Measurements from ENCODE around the gene DIS3L2.
"Not testable (repeated sequence)": the region's sequence is repeated elsewhere in the genome, so short reads cannot be mapped to it uniquely, and the experiment has no call there.

Gene DIS3L2

DNA sequence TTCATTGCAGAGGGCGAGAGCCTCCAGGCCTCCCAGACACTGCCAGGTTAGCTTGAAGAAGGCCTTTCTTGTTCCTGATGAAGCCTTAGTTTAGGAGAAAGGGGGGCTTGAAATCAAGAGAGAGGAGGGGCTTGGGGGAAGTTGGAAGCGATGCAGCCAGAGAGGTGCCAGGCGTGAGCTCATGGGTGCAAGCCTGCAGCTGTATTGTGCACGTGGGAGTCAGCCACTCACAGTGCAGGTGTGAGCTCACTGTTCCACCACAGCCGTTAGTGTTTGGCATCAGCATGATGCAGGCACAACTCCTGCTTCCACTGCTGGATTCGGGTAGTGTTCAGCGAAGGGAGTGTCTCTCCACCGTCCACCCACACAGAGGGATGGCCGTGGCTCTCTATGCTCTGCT is 348.6 kb downstream of the DIS3L2 start:
- DNase-seq = no peak

DNA sequence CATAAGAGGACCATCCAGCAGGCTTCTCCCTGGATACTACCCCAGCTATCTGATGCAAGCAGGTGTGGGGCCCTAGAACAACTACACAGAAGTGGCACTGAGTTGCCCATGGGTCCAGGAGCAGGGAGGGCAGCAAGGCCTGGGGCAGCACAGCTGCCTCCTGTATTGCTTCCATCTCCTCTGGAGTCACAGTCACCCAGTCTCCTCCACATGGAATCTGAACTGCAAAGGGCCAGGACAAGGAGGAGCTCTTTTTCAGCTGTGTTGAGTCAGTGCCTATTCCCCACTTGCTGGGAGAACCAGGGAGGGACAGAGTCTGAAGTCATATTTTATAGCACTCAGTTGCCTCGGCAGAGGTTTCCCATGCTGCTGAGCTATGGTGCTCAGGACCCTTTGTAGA is 349.2 kb downstream of the DIS3L2 start:
- DNase-seq = no peak

DNA sequence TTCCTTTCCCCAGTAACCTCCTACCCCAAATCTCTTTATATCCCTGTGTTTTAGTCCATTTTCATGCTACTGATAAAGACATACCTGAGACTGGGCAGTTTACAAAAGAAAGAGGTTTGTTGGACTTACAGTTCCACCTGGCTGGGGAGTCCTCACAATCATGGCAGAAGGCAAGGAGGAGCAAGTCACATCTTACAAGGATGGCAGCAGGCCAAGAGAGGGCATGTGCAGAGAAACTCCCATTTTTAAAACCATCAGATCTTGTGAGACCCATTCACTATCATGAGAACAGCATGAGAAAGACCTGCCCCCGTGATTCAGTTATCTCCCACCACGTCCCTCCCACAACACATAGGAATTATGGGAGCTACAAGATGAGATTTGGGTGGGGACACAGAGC is 352.1 kb downstream of the DIS3L2 start:
- DNase-seq = not testable (repeated sequence)

DNA sequence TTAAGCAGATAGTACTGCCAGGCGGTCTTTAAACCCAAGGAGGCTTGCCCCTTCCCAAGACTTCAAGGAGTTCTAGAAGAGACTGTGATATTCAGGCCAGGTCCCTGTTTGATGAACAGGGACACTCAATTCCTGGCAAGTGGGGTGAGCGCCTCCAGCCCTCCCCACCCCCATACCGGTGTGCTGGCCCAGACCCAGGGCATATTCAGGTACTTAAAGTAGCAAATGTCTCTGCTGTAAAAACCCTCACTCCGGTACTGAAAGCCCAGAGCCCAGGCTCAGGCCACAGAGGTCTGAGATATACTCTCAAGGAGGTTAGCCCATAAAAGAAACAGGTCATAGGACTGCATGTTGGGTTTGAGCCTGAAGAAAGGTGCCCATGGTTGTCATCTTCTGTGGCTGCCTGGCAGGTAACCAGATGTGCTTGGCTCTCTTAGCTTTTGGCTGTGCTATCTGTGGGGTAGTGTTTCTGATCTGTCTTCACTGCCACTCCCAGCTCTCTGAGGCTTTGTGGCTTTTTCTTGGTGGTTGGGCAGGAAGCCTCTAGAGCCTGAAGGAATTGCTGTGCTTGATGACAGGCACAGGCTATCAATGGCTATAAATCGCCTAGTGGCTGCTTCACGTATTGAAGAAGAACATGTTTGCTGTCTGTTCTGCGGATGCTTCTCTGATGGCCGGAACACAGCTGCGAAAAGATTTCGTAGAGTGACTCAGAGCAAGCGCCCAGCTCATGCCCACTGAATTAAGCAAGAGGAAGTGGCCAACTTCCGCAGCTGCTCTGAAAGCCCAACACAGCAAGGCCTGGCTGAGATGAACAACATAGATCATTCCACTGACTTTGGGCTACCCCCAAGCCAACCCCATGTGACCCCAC is 353.8 kb downstream of the DIS3L2 start:
- no peak for DNase-seq

DNA sequence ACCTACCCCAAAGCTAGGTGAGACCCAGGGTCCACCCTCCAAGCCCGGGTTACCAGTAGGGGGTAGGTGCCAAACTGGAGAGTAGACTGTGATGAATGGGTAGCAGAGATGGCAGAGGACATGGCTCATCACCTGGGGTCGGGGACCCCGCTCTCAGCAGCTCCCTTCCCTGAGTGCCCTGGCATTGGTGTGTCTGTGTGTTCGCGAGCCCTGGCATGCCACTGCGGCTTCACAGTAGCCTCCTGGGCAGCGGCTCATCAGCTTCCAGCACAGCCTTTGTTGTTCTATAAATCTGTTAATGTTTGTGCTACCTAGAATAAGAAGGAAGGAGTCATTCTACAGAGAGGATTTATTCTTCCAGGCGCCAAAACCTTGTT is 354.4 kb downstream of the DIS3L2 start:
- DNase-seq = no peak

DNA sequence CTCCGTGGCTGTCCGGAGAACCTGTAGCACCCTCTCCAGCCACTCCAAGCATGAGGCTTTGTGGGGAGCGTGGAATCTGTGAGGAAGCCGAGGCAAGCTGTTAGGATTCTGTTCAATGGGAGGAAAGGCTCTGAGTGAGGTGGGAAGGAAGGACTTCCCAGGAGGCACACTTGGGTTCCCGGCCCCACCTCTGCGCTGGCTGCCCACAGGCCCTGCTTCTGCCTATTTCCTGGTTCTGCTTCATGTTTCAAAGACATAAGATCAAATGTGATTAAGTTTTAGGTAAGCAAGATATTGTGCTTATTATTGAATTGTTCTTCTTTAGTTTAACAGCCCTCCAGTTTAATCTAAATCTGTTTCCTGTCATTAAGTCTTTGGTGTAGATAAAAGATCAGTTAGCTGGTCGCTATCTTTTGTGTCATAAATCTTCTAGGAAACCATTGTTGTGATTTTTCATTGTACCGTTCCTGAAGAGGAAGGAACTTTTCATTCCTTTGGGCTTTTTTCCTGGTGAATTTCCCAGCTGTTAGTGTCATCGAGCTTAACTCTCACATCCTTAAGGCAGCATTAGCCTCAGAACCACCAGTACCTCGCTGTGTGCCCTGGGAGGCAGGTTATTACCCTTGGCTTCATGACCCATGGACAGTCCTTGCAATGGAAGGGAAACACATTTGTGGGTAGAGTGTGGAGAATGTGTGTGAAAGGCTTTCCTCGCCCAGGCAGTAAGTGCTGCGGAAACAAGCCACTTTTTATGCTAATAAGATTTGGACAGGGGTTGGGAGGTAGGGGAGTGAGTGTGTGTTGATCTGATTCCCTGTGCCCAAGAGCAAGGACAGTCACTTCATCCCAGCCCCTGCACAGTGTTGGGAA is 355.2 kb downstream of the DIS3L2 start:
- DNase-seq = no peak

DNA sequence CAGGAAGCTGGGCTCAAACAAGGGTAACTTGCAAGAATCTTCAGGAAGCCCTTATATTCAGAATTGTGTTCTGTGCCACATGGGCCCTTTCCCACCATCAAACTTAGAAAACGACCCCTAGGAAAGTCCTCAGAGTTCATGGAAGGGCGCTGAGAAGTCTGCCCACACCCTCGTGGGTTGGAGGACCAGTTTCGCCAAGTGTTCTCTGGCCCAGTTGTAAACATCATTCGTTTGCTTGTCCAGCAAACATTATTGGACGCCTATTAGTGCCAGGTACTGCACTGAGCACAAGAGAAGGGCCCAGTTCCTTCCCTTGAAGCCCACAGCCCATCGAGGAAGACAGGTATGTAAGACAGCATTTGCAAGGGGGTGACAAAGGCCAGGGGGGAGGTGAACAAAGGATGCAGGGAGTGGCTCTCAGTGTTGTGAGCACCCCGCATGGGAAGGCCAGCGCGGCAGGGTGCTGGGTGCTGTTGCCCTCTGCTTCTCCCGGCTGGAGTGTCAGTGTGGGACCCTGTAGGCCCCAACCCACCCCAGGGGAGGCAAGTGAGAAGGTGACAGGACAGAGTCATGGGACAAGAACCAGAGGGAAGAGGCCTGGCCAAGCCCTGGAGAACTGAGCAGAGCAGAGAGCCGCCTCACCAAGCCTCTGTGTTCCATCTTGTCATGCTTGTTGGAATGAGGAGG is 356.8 kb downstream of the DIS3L2 start:
- DNase-seq = no peak

DNA sequence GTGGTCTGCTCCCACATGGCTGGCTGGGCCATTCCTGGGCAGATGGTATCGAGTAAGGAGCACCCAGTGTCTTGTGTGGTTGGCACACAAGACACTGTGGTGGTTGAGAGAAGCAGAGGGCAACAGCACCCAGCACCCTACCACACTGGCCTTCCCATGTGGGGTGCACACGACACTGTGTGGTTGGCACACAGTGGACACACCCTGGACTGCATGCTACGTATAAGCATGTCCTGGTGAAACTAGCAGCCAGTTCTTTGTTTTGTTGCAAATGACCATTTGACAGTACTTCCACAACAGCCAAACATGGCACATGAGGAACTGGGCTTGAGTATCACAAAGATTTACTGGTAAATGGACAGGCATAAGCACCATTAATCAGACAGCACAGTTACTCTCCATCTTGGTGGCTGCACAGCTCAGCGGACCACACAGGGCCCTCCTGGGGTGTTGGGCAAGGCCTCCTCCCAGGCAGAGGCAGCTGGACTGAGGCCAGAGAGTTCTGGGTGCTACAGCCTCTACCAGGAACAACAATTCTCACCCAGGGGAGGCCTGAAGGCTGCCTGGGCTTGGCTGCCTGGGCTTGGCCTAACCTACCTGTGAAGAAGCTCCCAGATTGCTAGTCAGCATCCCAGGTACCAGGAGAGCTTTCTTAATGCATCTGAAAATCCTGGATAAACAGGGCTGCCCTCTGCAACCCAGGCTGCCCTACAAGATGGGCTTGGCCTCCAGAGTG is 357.7 kb downstream of the DIS3L2 start:
- DNase-seq = no peak

DNA sequence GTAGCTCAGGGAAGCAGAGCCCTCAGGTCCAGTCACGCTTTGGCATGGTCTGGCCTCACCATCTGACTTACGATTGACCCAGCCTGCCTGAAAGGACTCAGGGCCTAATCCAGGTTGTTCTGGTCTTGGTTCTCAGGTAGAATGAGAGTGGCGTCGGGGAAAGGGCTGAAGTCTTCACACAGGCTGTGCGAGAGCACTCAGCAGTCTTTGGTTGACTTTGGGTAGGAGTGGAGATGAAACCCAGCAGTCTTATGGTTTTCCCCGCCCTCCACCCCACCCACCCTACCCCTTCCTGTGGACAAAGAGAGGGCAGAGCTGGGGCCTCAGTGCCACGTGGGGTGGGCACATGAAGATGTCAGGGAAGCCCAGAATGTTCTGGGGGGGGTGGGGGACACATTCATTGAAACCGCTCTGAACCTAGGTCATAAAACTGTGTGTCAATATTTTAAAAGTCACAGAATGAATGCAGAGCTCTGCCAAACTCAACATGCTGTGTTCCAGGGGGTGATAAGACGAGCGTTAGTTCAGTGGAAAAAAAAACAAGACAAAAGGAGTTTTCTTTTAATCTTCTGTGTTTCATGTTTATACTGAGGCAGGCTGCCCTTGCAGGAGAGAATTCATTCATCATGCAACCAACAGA is 358.4 kb downstream of the DIS3L2 start:
- no peak for DNase-seq

DNA sequence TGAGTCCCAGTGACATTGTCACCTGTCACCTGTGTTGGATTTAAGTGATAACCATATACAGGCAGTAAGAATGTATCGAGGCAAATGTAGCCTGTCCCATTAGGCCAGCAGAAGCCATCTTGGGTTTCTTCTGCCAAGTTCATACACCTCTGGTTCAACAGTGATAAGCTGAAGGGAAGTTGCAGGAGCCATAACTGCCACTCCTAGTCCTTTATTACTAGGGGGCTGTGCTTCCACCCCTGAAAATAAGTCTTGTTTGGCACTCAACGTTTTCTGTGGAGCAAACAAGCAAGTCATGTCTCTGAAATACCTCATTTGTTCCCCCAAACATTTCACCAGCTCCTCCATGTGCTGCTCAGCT is 358.9 kb downstream of the DIS3L2 start:
- no peak for DNase-seq

DNA sequence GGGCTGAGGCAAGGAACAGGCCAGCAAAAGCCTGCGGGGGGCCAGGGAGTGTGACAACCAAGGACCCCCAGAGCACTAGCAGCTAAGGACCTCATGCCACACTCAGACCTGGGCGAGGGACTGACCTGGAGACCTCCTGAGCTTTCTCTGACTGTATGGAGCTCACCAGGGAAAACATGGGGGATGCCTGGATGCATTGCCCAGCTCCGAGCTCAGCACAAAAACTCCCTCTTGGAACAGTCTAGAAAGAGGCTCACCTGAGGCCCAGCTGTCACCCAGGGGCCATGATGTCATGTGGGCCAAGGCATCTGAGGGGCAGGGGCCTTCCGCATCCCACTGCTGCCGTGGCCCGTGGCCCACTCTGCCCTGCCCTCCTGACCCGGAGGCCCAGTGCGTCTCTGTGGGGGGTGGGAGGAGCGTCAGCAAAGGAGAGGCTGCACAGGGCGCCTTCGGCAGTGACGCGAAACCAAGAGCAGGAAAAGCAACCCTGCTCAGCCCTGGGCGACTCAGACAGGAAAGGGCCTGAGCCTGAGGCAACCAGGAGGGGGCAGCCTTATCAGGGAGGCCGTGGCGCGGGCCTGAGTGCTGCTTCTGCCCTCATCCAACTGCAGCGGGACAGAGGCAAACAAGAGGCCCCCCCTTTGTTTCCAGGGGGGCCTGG is 359.8 kb downstream of the DIS3L2 start:
- no peak for DNase-seq

DNA sequence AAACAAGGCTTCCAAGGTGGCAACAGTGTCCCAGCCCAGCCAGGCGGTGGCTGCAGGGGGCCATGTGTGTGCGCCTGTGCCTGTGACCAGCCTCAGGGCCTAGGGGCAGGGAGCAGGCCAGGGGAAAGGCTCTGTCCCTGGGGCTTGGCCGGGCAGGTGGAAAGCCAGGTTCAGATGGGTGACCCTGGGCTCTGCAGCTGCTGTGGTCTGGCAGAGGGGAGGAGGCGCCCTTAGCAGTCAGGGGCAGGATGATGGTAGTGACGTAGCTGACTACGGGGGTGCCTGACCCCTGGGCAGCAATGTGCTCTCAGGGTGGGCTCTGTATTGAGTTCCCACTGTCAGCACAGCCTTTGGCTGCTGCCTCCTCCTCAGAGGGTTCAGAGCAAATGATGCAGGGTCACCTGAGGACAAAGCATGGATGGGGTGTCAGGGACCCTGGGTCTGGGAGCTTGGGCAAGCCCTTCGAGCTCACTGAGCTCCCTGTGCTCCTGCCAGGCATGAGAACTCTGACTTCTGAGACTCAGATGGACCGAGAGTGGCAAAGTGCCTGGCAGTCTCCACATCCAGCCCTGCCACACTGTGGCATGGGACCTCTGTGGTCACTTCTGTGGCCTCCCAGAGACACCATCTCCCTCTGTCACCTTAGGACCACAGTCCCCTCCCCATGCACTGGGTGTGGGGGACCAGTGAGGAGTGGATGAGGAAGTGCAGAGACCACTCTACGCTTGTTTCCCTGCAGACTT is 360.5 kb downstream of the DIS3L2 start:
- no peak for DNase-seq

DNA sequence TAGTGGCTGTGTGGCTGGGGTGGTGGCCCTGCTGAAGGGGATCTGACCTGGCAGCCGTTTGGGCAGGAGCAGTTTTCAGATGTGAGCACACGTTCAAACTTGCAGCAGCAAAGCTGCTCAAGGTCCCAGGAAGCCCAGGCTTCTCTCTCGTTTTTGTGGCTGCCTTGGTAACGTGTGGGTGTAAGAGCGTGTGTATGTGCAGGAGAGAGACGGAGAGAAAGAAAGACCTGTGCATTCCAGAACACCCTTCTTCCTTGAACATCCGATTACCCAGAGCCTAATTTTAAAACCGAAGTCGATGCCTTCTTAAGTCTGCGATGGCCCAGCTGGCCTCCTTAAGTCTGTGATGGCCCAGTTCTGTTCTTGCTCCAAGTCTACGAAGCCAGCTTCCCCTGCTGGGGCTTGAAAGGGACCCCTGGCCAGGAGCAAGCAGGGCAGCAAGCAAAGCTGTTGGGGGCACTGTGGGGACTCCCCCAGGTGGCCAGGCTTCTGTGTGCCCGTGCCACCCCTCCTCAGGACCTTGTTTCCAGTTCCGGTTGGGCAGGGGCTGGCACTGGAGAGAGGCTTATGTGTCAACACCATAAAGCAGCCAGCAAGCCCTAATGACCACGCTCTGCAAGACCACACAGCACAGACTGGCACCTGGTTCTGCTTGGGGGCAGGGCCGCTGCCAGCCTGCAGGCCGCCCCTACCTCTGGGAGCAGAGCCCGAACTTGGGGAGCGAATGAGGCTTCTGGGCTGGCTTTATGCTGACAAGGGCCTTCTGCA is 361.2 kb downstream of the DIS3L2 start:
- no peak for DNase-seq

DNA sequence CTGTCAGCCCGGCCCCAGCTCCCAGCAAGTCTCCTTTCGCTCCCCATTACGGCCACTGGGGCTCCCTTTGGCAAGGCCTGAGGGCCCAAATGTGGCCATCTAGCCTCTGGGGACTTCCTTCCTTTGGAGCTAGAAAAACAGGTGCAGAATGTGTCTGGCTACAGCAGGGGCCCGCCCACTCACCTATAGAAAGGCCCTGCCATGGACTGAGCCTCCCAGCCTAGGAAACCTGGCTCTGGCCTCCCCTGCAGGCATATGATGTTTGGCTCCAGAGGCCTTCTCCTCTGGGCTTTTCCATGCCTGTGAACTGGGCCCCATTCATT is 361.8 kb downstream of the DIS3L2 start:
- DNase-seq = no peak

DNA sequence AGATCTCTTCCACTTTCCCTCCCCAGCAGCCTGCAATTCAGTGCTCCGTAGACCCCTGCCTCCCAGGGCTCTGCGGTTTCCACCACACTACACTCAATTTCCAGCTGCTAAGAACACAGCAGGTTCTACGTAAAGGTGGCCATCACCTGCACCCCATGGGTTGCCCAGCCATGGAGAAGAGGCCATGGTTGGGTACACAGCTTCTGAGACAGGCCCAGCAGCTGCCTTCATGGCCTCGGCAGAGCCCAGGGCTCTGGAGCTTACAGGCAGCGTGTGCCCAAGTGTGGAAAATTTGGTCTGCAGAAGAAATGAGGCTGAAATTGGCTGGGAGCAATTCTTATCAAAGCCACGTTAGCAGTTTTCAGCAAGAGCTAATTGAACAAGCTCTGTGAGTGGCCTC is 362.5 kb downstream of the DIS3L2 start:
- DNase-seq = not testable (repeated sequence)

DNA sequence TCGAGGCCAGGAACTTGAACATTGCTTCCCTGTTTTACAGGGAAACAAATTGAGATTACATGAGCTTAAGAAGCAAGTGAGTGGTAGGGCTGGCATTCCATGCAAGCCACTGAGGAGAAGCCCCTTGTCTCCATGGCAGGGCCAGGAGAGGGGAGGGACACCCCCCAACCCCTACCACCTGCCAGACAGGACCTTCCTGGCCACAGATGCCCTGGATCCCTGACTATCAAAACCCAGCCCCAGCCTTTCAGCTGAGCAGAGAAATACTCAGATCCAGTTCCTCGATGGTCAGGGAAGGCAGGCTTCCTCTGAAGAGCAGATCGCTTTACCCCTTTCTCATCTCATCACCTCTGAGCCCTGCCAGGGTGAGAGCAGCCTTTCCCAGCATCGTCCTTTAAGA is 363.3 kb downstream of the DIS3L2 start:
- DNase-seq = no peak

DNA sequence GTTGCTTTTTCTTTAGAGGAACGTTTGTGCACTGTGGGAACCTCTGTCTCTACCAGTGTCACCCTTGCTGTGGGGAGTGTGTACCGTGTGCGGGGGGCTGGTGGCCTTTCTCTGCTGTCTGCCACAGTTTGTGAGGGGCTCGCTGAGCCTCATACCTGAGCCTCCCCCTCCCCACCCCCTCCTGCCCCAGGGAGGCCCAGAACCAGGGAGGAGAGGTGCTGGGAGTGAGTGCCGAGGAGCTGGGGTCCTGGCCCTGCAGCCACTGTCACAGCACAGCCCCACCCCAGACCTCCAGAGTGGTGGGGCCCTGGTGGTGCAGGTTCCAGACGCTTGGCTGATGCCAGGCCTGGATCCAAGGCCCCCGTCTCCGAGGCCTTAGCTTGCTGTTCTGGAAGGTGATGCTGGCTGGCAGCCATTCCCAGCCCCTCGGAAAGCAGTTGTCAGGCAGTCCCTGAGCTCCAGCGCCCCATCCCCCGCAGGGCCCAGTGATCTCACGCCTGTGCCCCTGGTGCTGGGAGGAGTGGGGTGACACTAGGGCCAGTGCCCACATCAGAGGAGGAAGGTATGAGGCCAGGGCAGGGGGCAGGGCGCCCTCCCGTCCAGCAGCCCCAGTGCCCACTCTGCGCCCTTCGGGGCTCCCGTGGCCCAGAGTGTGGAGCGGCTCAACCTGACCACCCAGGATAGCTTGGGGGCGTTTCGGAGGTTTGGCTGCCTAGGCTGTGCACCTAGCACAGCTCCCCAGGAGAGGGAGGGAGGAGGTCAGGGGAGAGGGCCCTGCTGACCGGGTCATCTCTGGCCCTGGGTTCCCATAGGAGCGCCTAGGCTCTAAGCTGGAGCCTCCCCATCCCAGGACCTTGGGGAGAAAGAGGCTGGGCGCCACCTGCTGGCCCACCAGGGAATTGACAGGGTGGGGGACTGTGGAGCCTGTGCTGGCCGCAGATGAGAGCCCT is 364.1 kb downstream of the DIS3L2 start:
- no peak for DNase-seq

DNA sequence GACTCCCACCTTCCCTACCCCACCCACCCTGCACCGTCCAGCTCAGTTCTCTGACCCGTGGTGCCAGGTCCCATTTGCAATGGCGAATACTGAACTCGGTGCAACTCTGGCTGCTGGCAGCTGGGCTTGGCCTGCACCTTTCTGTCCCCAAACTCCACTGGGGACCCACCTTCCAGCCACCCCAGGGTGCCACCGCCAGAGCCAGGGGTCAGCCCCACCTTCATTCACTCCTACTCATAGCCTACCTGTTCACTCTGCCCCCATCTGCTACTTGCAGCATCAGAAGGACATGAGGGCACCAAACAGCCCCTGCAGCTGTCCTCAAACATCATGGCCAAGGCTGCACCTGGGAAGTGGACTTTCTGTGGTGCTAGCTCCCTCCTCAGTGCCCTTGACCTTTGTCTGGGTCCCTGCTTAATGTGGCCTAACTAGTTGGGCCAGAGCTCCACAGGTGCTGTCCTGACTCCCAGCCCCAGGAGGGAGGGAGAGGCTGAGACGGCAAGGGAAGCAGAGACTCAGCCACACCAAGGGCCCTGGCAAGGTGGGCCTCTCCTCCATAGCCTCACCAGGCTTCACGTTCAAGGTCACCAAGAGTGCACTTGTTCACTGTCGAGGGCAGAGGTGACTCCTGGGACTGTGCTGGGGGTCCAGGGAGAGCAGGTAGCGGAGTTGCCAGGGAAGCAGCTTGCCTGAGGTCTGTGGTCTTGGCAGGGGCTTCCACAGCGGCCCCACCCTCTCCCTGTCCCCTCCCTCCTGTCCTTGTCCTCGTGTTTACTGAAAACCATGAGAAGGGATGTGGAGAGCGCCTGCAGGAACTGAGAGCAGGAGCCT is 365.0 kb downstream of the DIS3L2 start:
- not testable (repeated sequence) for DNase-seq

All from NCI-H1092 (cell line).